GM18511 (cell line): ENCODE measurements around the gene FURIN.
A peak's percentile ranks its signal among the peaks of the same experiment; 100 is the strongest.
"Not testable (repeated sequence)": the region's sequence is repeated elsewhere in the genome, so short reads cannot be mapped to it uniquely, and the experiment has no call there.

Source experiments
- ATAC-seq: cut with Tn5 transposase; IDR thresholded peaks from one replicate; pipeline ENCODE4 v1.9.1; 2021; ENCODE audit warnings: mild to moderate bottlenecking, moderate library complexity; ENCODE audit not compliant: unreplicated experiment

Gene FURIN

GRCh38 chr15:90840954-90841353 lies 27.4 kb upstream of the FURIN start:
- no peak for ATAC-seq

DNA sequence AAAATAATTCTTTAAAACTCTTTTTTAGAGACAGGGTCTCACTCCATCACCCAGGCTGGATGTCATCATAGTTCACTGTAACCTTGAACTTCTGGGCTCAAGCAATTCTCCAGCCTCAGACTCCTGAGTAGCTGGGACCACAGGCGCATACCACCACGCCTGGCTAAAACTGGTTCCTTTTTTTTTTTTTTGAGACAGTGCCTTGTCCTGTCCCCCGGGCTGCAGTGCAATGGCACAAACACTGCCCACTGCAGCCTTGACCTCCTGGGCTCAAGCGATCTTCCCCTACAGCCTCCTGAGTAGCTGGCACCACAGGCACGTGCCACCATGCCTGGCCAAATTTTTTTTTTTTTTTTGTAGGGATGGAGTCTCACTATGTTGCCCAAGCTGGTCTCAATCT lies 23.7 kb upstream of the FURIN start:
- ATAC-seq: peak; percentile 9

- ATAC-seq: peak; percentile 96
Measured at GRCh38 chr15:90845201-90845949, 23.0 kb upstream of the FURIN start.

DNA sequence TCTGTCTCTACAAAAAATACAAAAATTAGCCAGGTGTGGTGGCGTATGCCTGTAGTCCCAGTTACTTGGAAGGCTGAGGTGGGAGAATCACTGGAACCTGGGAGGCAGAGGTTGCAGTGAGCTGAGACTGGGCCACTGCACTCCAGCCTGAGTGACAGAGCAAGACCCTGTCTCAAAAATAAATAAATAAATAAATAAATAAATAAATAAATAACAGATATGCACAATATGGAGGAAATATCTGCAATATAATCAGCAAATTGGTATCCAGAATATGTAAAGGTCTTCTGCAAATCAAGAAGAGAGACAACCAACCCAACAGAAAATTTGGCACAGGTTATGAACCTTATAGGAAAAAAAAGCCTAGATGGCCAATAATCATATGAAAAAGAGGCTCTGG lies 19.0 kb upstream of the FURIN start:
- ATAC-seq: not testable (repeated sequence)

DNA sequence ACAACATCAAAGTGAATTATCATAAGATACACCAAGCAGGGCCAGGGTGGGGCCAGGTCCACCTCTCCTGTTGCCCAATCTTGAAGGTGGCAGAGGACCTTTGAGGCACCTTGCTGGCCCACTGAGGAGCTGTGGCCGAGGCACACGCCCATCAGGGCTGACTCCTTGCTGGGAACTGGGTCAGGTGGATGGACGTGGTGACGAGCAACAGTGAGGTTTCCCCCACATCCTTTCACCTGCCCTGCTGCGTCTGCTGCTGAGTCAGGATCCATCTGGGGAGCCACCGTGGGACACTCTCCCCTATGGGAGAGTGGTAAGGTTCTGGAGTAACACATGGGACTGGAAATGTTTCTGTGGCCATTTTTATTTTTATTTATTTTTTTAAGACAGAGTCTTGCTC lies 17.3 kb upstream of the FURIN start:
- ATAC-seq: no peak

- no peak for ATAC-seq
Measured at GRCh38 chr15:90851940-90852339, 16.4 kb upstream of the FURIN start.

DNA sequence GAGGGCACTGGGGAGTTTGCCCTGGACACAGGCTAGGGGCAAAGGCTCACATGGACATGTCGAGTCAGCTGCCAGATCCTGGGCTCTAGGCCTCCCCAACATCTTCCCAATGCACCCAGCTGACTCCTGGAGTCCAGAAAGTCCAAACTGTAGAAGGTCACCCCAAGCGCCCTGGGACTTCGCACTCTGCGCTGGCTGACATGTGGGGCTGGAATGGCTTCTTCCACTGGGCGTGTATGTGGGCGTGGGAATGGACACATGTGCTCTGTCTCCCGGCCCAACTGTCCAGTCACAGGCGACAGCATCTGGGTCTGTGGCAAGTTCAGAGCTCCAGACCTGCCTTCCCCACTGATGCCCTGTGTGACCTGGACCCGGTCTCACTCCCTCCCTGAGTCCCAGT lies 13.2 kb upstream of the FURIN start:
- no peak for ATAC-seq

DNA sequence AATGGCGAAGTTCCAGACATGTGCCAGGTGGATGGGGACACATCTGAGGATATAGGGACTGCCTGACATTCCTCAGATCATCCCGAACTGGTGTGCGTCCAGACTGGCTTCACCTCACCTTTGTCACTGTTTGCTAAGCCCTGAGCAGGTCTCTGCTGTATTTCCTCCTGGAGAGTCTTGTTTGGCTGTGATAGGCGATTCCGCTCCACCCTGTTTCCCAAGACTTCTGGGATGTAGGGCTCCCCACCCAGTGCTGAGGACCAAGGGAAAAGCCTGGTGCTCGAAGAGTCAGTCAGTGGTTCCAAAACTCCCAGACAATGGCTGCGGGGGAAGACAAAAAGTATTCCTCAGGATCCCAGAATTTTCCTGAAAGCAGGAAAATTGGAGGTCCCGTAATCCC lies 11.1 kb upstream of the FURIN start:
- ATAC-seq: no peak

GRCh38 chr15:90857883-90858443 lies 10.4 kb upstream of the FURIN start:
- no peak for ATAC-seq

DNA sequence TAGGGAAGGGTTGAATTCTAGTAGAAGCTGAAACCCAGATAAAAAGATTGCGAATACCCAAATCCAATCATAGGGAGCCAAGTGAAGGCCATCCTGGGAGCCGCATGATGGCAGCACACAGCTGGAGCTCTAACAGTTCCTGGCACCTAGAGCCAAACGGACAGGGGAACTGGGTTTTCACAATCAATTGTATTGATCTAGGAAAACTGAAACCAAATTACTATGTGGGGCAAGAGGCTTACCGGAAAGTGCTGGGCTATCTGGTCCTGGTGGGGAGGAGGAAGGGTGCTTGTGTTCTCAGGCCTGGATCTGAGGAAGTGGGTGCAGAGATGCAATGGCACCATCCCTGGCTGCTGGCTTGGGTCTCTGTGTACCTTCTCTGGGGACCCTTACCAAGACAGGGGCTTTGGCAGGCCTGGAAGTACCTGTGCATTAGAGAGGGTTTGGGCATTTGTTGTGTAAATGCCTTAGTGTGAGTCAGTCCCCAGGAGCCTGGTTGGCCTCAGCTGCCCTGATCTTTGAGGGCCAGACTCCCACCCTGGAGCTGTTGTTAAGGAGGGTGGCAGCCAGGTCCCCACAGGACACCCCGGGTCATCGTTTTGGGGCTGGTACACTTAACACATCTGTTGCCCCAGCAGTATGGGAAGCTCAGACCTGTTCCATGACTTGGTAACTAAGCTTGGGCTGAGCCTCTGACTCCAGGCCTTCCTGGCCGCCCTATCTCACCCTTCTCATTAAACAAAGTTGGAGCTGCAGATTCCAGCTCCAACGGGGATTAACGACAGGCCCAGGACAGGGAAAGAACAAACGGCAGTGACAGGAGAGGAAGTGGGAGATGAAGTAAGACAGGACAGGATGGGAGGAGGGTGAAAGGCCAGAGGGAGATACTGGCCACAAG lies 8.9 kb upstream of the FURIN start:
- ATAC-seq: no peak

DNA sequence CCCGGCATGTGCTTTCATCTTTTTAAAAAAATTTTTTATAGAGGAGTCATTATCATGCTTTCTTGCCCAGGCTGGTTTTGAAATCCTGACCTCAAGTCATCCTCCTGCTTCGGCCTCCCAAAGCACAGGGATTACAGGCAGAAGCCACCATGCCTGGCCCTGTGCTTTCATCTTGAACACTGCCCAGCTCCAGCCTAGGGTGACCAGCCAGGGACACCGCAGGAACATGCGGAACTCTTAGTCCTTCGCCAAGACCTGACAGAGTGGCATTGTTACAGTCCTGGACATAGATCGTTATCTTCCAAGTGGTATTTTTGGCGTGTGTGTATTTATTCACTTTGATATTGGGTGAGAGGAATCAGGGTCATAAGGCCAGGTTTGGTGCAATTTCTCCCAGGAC lies 7.9 kb upstream of the FURIN start:
- ATAC-seq: no peak

- ATAC-seq: no peak
Measured at GRCh38 chr15:90860942-90861675, 7.3 kb upstream of the FURIN start.

GRCh38 chr15:90862487-90862886 lies 5.9 kb upstream of the FURIN start:
- ATAC-seq: no peak

DNA sequence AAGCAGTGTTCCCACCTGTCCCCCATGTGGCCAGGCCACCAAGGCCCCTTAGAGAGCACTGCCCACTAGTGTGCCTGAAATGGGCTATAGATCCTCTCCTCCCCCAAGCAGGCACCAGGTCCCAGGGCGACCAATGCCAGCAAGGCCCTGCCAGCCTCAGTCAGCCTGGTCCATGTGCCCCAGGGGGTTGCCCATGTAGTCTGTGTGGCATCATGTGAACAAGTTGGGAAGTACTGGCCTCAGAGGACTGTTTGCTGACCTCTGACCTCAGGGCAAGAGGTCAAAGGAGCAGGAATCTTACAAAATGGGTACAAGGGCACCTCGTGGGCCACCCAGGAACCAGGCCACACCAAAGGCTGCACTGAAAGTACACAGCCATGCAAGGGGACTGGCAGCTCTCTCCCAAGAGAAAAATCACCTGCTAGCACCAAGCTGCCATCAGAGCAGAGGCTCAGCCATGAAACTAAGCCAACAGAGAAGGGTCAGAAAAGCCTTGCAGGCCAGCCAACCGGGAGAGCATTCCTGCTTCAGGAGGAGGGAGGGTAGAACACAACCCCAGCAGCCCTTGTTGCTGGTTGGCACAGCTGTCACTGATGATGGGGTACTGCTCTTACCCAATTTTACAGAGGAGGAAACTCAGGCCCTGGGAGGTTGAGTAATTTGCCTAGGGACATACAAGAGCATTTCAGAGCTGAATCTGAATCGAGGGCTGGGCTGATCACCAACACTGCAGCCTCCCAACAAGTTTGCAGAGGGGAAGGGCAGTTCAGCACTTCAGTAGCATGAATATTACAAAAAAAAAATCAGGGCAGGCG lies 5.2 kb upstream of the FURIN start:
- no peak for ATAC-seq

GRCh38 chr15:90863987-90864386 lies 4.4 kb upstream of the FURIN start:
- no peak for ATAC-seq

- ATAC-seq: no peak
Measured at GRCh38 chr15:90864507-90864906, 3.9 kb upstream of the FURIN start.

DNA sequence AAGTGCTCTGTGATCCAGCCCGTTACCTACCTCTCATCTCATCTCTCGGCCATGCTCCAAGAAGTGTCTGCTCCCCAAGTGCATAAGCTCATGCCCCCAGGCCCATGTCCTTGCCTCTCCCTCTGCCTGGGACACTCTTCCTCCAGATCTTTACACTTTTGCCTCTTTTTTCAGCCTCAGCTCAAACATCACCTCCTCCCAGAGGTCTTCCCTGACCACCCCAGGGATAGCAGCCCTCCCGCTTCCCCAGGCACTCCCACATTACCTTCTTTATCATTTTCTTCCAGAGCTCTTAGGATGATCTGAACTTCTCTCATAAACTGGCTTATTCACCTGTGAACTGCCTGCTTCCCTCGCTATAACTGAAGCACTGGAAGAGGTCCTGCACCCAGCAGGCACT lies 2.7 kb upstream of the FURIN start:
- ATAC-seq: no peak

DNA sequence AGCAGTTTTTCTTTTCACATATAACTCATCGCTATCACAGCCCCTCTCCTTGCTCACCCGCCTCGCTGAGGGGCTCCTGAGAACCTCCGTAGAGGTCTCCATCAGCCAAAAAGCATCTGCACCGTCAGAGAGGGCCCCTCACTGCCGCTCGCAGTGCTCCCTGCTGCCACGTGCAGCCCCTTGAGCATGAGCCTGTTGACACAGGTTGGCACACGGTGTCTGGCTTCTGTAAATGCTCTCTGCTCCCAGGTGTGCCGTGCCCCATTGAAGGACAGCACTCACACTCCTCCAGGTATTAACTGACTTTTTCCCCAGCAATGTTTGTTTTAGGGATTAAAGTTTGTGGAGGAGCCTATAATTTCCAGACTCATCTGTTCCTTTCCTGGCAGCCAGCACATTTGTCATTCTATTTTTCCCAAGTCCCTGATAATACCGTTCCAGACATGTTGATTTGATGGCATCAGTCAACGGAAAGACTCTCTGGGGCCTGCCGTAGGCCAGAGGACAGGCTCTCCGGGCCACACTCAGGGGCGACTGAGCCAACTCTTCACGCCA lies 2.1 kb upstream of the FURIN start:
- ATAC-seq: no peak

GRCh38 chr15:90866800-90867199 lies 1.6 kb upstream of the FURIN start:
- no peak for ATAC-seq

- no peak for ATAC-seq
Measured at GRCh38 chr15:90869140-90869541, 753 bp downstream of the FURIN start.
